Measurements from ENCODE around the gene LPIN2. TPM values are rescaled to one million over a fixed set of nuclear protein-coding genes. Genes with fewer than 3 reads are reported as not detected.

Gene LPIN2
- polyA plus RNA-seq, 1 experiment, result 27.3 TPM

GRCh38 chr18:3058328-3059191 lies 45.6 kb upstream of the LPIN2 start:
- DNase-seq (ENCODE audit: low read depth), result no peak
- Histone ChIP-seq H3K36me3 (ENCODE audit: control insufficient read depth, insufficient read depth, low read length) (no peaks in the 10 kb centered on the region), H3K4me3 (ENCODE audit: low read depth, low read length) (no peak overlapping the region), H3K27me3 (ENCODE audit: control insufficient read depth, insufficient read depth, low read length) (no peaks in the 10 kb centered on the region)
- POLR2A ChIA-PET, result no interaction called here
- no peak for TF ChIP-seq CTCF (IDR thresholded peaks at IDR 0.05; ENCODE audit: insufficient read depth, low read depth, low read length)
- CTCF ChIA-PET, result no interaction called here

- CTCF ChIA-PET, result interaction anchor here (0.6 to 1.1 kb wide), 2 partner anchors 72 to 521 kb away, joined by 3 read pairs; no protein-coding TSS in a partner anchor
- POLR2A ChIA-PET, result no interaction called here
- H3K27me3 ChIP-seq (ENCODE audit: control insufficient read depth, insufficient read depth, low read length), result no peaks in the 10 kb centered on the region
- no peaks in the 10 kb centered on the region for H3K36me3 ChIP-seq (ENCODE audit: control insufficient read depth, insufficient read depth, low read length)
- H3K4me3 ChIP-seq (ENCODE audit: low read depth, low read length), result no peak overlapping the region
- DNase-seq (ENCODE audit: low read depth), result no peak
- TF ChIP-seq CTCF (IDR thresholded peaks at IDR 0.05; ENCODE audit: insufficient read depth, low read depth, low read length), result no peak
Observed at GRCh38 chr18:3057526-3057925, 44.6 kb upstream of the LPIN2 start.

GRCh38 chr18:3056311-3056710 lies 43.4 kb upstream of the LPIN2 start:
- Histone ChIP-seq H3K4me3 (ENCODE audit: low read depth, low read length) (no peak overlapping the region), H3K27me3 (ENCODE audit: control insufficient read depth, insufficient read depth, low read length) (no peaks in the 10 kb centered on the region), H3K36me3 (ENCODE audit: control insufficient read depth, insufficient read depth, low read length) (no peaks in the 10 kb centered on the region)
- no peak for DNase-seq (ENCODE audit: low read depth)
- ChIA-PET POLR2A (interaction anchor here (0.6 kb wide), 1 partner anchor 423 kb away, joined by 3 read pairs; no protein-coding TSS in a partner anchor), CTCF (interaction anchor here (0.9 kb wide), 1 partner anchor 10 kb away, joined by 3 read pairs; no protein-coding TSS in a partner anchor)
- TF ChIP-seq CTCF (IDR thresholded peaks at IDR 0.05; ENCODE audit: insufficient read depth, low read depth, low read length), result no peak

- Histone ChIP-seq H3K27me3 (ENCODE audit: control insufficient read depth, insufficient read depth, low read length) (no peaks in the 10 kb centered on the region), H3K36me3 (ENCODE audit: control insufficient read depth, insufficient read depth, low read length) (no peaks in the 10 kb centered on the region), H3K4me3 (ENCODE audit: low read depth, low read length) (no peak overlapping the region)
- no peak for TF ChIP-seq CTCF (IDR thresholded peaks at IDR 0.05; ENCODE audit: insufficient read depth, low read depth, low read length)
- ChIA-PET CTCF (interaction anchor here (0.9 to 1.1 kb wide), 2 partner anchors 9 to 19 kb away, joined by 3 read pairs; no protein-coding TSS in a partner anchor), POLR2A (interaction anchor here (0.6 kb wide), 1 partner anchor 422 kb away, joined by 3 read pairs; no protein-coding TSS in a partner anchor)
- DNase-seq (ENCODE audit: low read depth), result no peak
Observed at GRCh38 chr18:3055816-3056215, 42.9 kb upstream of the LPIN2 start.

GRCh38 chr18:3055186-3055728 lies 42.3 kb upstream of the LPIN2 start:
- no peaks in the 10 kb centered on the region for H3K36me3 ChIP-seq (ENCODE audit: control insufficient read depth, insufficient read depth, low read length)
- CTCF ChIA-PET, result interaction anchor here (0.6 to 1.1 kb wide), 4 partner anchors 8 to 61 kb away, joined by 3 to 4 read pairs (median 3); no protein-coding TSS in a partner anchor
- no peaks in the 10 kb centered on the region for H3K27me3 ChIP-seq (ENCODE audit: control insufficient read depth, insufficient read depth, low read length)
- TF ChIP-seq CTCF (IDR thresholded peaks at IDR 0.05; ENCODE audit: insufficient read depth, low read depth, low read length), result no peak
- POLR2A ChIA-PET, result no interaction called here
- H3K4me3 ChIP-seq (ENCODE audit: low read depth, low read length), result no peak overlapping the region
- no peak for DNase-seq (ENCODE audit: low read depth)
